ENCODE results near the gene PARD3.
"Not testable (repeated sequence)": the region's sequence is repeated elsewhere in the genome, so short reads cannot be mapped to it uniquely, and the experiment has no call there.

The PARD3 gene

GRCh38 chr10:34360984-34361383 is 454.1 kb downstream of the PARD3 start:
- no peak for DNase-seq

- no peak for DNase-seq
Observed at GRCh38 chr10:34359435-34359813, 455.7 kb downstream of the PARD3 start.

GRCh38 chr10:34358729-34359434 is 456.2 kb downstream of the PARD3 start:
- no peak for DNase-seq

GRCh38 chr10:34356463-34356862 is 458.6 kb downstream of the PARD3 start:
- no peak for DNase-seq

GRCh38 chr10:34353530-34353929 is 461.6 kb downstream of the PARD3 start:
- not testable (repeated sequence) for DNase-seq

GRCh38 chr10:34352599-34353204 is 462.4 kb downstream of the PARD3 start:
- DNase-seq, result not testable (repeated sequence)

- DNase-seq, result no peak
Observed at GRCh38 chr10:34351161-34351560, 463.9 kb downstream of the PARD3 start.

GRCh38 chr10:34348917-34349485 is 466.1 kb downstream of the PARD3 start:
- DNase-seq, result no peak

GRCh38 chr10:34348021-34348420 is 467.1 kb downstream of the PARD3 start:
- DNase-seq, result no peak

GRCh38 chr10:34347131-34347530 is 468.0 kb downstream of the PARD3 start:
- DNase-seq, result no peak

GRCh38 chr10:34346516-34347100 is 468.5 kb downstream of the PARD3 start:
- no peak for DNase-seq

- DNase-seq, result no peak
Observed at GRCh38 chr10:34345383-34345782, 469.7 kb downstream of the PARD3 start.

- DNase-seq, result no peak
Observed at GRCh38 chr10:34343764-34344163, 471.3 kb downstream of the PARD3 start.

- no peak for DNase-seq
Observed at GRCh38 chr10:34341473-34341872, 473.6 kb downstream of the PARD3 start.

- no peak for DNase-seq
Observed at GRCh38 chr10:34340934-34341333, 474.2 kb downstream of the PARD3 start.

- DNase-seq, result no peak
Observed at GRCh38 chr10:34339816-34340553, 475.1 kb downstream of the PARD3 start.

GRCh38 chr10:34337917-34338316 is 477.2 kb downstream of the PARD3 start:
- no peak for DNase-seq

- no peak for DNase-seq
Observed at GRCh38 chr10:34335960-34336690, 479.0 kb downstream of the PARD3 start.

- no peak for DNase-seq
Observed at GRCh38 chr10:34334908-34335307, 480.2 kb downstream of the PARD3 start.

GRCh38 chr10:34333513-34333912 is 481.6 kb downstream of the PARD3 start:
- no peak for DNase-seq

GRCh38 chr10:34327184-34327583 is 487.9 kb downstream of the PARD3 start:
- no peak for DNase-seq

- no peak for DNase-seq
Observed at GRCh38 chr10:34323192-34323591, 491.9 kb downstream of the PARD3 start.

GRCh38 chr10:34320265-34320664 is 494.8 kb downstream of the PARD3 start:
- DNase-seq, result no peak

All from activated CD8-positive, alpha-beta memory T cell treated with anti-CD3 and anti-CD28 coated beads, Interleukin-2, amount 50 U/mL, for 48 hours (primary cell).